Measurements from ENCODE around the gene TRPM3.
A peak's percentile ranks its signal among the peaks of the same experiment; 100 is the strongest.

Gene TRPM3

DNA sequence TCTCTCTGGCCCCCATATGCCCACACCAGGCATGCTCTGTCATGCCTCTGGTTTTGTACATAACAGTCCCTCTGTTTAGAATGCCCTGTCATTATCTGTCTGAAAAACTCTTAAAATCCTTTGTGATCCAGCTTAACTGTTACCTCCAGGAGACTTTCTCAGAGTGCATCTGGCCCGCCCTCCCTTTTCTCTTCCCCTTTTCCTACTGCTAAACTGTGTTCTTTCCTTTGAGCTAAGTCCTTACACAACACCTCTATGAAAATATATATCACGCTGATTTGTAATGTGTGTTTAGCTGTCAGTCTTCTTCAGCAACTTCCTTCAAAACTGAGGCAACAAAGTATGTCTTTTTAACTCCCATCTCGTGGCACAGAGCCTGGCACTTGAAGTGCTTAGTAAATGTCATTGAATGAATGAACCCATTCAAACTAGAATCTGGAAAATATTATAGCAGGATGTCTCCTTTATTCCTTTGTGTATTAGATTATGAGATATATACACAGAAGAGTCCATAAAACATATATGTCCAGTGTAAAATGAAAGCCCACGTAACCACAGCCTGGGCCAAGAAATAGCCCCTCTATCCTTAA, 540.7 kb downstream of the TRPM3 start:
- no peaks in the 10 kb centered on the region for H3K27me3 ChIP-seq (ENCODE audit: insufficient read depth, low read depth)
- H3K9ac ChIP-seq, result no peak overlapping the region
- H3K27ac ChIP-seq, result no peak overlapping the region
- no peaks in the 10 kb centered on the region for H3K79me2 ChIP-seq (ENCODE audit: insufficient read depth, low read depth)
- H2AFZ ChIP-seq (ENCODE audit: low read depth), result no peak overlapping the region
- no peaks in the 10 kb centered on the region for H4K20me1 ChIP-seq (ENCODE audit: insufficient read depth)
- no peaks in the 10 kb centered on the region for H3K4me1 ChIP-seq (ENCODE audit: low read depth, poor library complexity, severe bottlenecking)
- TF ChIP-seq, protein P1, sequence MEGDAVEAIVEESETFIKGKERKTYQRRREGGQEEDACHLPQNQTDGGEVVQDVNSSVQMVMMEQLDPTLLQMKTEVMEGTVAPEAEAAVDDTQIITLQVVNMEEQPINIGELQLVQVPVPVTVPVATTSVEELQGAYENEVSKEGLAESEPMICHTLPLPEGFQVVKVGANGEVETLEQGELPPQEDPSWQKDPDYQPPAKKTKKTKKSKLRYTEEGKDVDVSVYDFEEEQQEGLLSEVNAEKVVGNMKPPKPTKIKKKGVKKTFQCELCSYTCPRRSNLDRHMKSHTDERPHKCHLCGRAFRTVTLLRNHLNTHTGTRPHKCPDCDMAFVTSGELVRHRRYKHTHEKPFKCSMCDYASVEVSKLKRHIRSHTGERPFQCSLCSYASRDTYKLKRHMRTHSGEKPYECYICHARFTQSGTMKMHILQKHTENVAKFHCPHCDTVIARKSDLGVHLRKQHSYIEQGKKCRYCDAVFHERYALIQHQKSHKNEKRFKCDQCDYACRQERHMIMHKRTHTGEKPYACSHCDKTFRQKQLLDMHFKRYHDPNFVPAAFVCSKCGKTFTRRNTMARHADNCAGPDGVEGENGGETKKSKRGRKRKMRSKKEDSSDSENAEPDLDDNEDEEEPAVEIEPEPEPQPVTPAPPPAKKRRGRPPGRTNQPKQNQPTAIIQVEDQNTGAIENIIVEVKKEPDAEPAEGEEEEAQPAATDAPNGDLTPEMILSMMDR (conservative IDR thresholded peaks at IDR 0.05; ENCODE audit: low read depth, low read length), result no peak
- H3K4me3 ChIP-seq (IDR thresholded peaks at IDR 0.05; ENCODE audit: insufficient read depth, low read depth, low read length), result no peak overlapping the region
- no peaks in the 10 kb centered on the region for H3K36me3 ChIP-seq (ENCODE audit: insufficient read depth)
- no peak overlapping the region for H3K4me2 ChIP-seq

DNA sequence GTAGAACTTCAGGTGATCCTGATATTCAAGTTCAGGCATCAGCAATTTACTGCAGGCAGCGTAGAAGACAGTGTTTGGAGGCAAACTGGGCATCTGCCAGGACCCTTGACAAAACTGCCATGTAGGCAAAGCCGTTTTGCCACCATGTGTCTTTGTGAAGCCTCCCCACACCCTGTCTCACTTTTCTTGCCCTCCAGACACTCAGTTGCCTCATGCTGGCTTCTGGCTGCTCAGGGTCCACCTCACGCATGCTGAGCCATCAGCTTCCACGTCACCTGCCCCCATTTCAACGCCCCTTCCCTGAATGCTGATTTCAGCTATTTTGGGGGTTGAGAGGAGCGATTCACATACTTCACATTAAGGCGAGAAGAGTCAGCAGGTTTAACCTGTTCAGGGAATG, 541.7 kb downstream of the TRPM3 start:
- no peaks in the 10 kb centered on the region for H3K27me3 ChIP-seq (ENCODE audit: insufficient read depth, low read depth)
- H3K4me2 ChIP-seq, result no peak overlapping the region
- no peaks in the 10 kb centered on the region for H4K20me1 ChIP-seq (ENCODE audit: insufficient read depth)
- H3K9ac ChIP-seq, result no peak overlapping the region
- TF ChIP-seq, protein P1 (conservative IDR thresholded peaks at IDR 0.05; ENCODE audit: low read depth, low read length), result no peak
- no peaks in the 10 kb centered on the region for H3K4me1 ChIP-seq (ENCODE audit: low read depth, poor library complexity, severe bottlenecking)
- no peak overlapping the region for H3K27ac ChIP-seq
- H3K4me3 ChIP-seq (IDR thresholded peaks at IDR 0.05; ENCODE audit: insufficient read depth, low read depth, low read length), result no peak overlapping the region
- no peaks in the 10 kb centered on the region for H3K36me3 ChIP-seq (ENCODE audit: insufficient read depth)
- H2AFZ ChIP-seq (ENCODE audit: low read depth), result no peak overlapping the region
- no peaks in the 10 kb centered on the region for H3K79me2 ChIP-seq (ENCODE audit: insufficient read depth, low read depth)

GRCh38 chr9:70578720-70579119, 542.7 kb downstream of the TRPM3 start:
- no peak overlapping the region for H3K4me3 ChIP-seq (IDR thresholded peaks at IDR 0.05; ENCODE audit: insufficient read depth, low read depth, low read length)
- H3K4me2 ChIP-seq, result no peak overlapping the region
- H3K27ac ChIP-seq, result no peak overlapping the region
- no peak overlapping the region for H2AFZ ChIP-seq (ENCODE audit: low read depth)
- H4K20me1 ChIP-seq (ENCODE audit: insufficient read depth), result no peaks in the 10 kb centered on the region
- H3K4me1 ChIP-seq (ENCODE audit: low read depth, poor library complexity, severe bottlenecking), result no peaks in the 10 kb centered on the region
- H3K36me3 ChIP-seq (ENCODE audit: insufficient read depth), result no peaks in the 10 kb centered on the region
- H3K79me2 ChIP-seq (ENCODE audit: insufficient read depth, low read depth), result no peaks in the 10 kb centered on the region
- no peak overlapping the region for H3K9ac ChIP-seq
- H3K27me3 ChIP-seq (ENCODE audit: insufficient read depth, low read depth), result no peaks in the 10 kb centered on the region
- TF ChIP-seq, protein P1 (conservative IDR thresholded peaks at IDR 0.05; ENCODE audit: low read depth, low read length), result peak; percentile 28; the same call in 1 of the 2 replicates

DNA sequence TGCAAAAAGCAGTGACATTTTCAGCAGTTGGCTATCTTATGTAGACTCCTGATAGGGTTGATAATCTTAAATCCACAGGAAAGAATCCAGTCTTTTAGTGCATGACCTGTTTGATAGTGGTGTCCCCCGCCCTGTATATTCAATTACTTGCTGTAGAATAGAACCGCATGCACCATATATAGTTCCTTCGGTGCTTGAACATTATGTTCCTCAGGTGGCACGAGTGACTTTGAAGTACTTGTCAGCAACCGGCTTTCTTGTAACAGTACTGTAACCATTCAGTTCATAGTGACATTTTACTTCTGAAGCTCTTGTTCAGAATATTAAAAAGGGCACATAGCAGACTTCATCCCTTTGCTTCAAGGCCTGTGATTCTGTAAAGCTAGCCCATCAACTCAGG, 543.8 kb downstream of the TRPM3 start:
- H3K79me2 ChIP-seq (ENCODE audit: insufficient read depth, low read depth), result no peaks in the 10 kb centered on the region
- TF ChIP-seq, protein P1 (conservative IDR thresholded peaks at IDR 0.05; ENCODE audit: low read depth, low read length), result no peak
- H3K27me3 ChIP-seq (ENCODE audit: insufficient read depth, low read depth), result no peaks in the 10 kb centered on the region
- no peak overlapping the region for H2AFZ ChIP-seq (ENCODE audit: low read depth)
- no peaks in the 10 kb centered on the region for H4K20me1 ChIP-seq (ENCODE audit: insufficient read depth)
- H3K9ac ChIP-seq, result no peak overlapping the region
- H3K4me2 ChIP-seq, result no peak overlapping the region
- H3K36me3 ChIP-seq (ENCODE audit: insufficient read depth), result no peaks in the 10 kb centered on the region
- no peaks in the 10 kb centered on the region for H3K4me1 ChIP-seq (ENCODE audit: low read depth, poor library complexity, severe bottlenecking)
- no peak overlapping the region for H3K4me3 ChIP-seq (IDR thresholded peaks at IDR 0.05; ENCODE audit: insufficient read depth, low read depth, low read length)
- H3K27ac ChIP-seq, result no peak overlapping the region

All from KMS-11 (cell line).